H1 (cell line): Measurements from ENCODE around the gene PRICKLE2.

Experiments used
- CTCF ChIP-seq, 3 experiments: IDR thresholded peaks; 1 replicate in 2 of 3; 2 replicates in 1 of 3; pipeline versions ENCODE4 v1.5.1 to v1.6.1; 2011; ENCODE audit warnings: low read length in 3 of 3, mild to moderate bottlenecking in 3 of 3, inconsistent platforms in 2 of 3, low read depth in 1 of 3, moderate library complexity in 1 of 3; ENCODE audit not compliant: insufficient read depth in 1 of 3; ENCODE audit errors: control extremely low read depth in 1 of 3
- EGR1 ChIP-seq: IDR thresholded peaks from 2 replicates; pipeline ENCODE4 v1.6.1; 2011; ENCODE audit warnings: low read depth, low read length, borderline replicate concordance
- POLR2AphosphoS5 ChIP-seq: IDR thresholded peaks from 2 replicates; pipeline ENCODE4 v1.6.1; 2011; ENCODE audit warnings: low read depth, low read length
- SIN3A ChIP-seq, 2 experiments: IDR thresholded peaks in 1 of 2; conservative IDR thresholded peaks in 1 of 2; 2 replicates each; pipeline ENCODE4 v1.6.1; 2011 to 2012; ENCODE audit warnings: low read length in 2 of 2, improper control_type of control experiment in 1 of 2, low read depth in 1 of 2, mild to moderate bottlenecking in 1 of 2
- TBP ChIP-seq: IDR thresholded peaks from 2 replicates; pipeline ENCODE4 v1.6.1; 2011; ENCODE audit warnings: low read depth, low read length, improper control_type of control experiment

GRCh38 chr3:64093211-64093610, 132.1 kb downstream of the PRICKLE2 start:
- TF ChIP-seq SIN3A (conservative IDR thresholded peaks at IDR 0.05 in 1 of 2, IDR thresholded peaks at IDR 0.05 in 1 of 2; ENCODE audit: low read depth in 1 of 2, low read length in 2 of 2) (no peak), CTCF (IDR thresholded peaks at IDR 0.05; ENCODE audit: control extremely low read depth in 1 of 3, insufficient read depth in 1 of 3, low read depth in 1 of 3, low read length in 3 of 3) (no peak), POLR2AphosphoS5 (no peak), TBP (no peak), EGR1 (no peak)
